Omental fat pad (tissue), 4 donors: ENCODE data around the gene FRAS1. TPM values are rescaled to one million over a fixed set of nuclear protein-coding genes. Genes with fewer than 3 reads are reported as not detected.

Experiments used
- ATAC-seq: fragments of 150-250 bp; one replicate; pipeline ENCODE4 v1.9.1; 2016; ENCODE audit warnings: mild to moderate bottlenecking, moderate library complexity; ENCODE audit not compliant: low FRiP score
- DNase-seq: peaks from one replicate; pipeline ENCODE4 v3.0.0-alpha.2; 2019; ENCODE audit warnings: low spot score
- total RNA-seq, 4 donors: library from RNA; depleted of rRNA; stranded (reverse); fragments of >200 nt; gene quantifications; one replicate each; pipeline ENCODE4 v1.1.0, GENCODE V29; 2016
- TF ChIP-seq, protein P1 (sequence below), 3 donors: fragments of 450-650 bp; IDR thresholded peaks; one replicate each; pipeline ENCODE4 v1.5.1; 2016 to 2017; ENCODE audit warnings: antibody characterized with exemption in 3 of 3, mild to moderate bottlenecking in 3 of 3, moderate library complexity in 2 of 3

Gene FRAS1
- total RNA-seq, 4 donors from 2014 or later: 0.47 to 40.5 (median 7.7) TPM

DNA sequence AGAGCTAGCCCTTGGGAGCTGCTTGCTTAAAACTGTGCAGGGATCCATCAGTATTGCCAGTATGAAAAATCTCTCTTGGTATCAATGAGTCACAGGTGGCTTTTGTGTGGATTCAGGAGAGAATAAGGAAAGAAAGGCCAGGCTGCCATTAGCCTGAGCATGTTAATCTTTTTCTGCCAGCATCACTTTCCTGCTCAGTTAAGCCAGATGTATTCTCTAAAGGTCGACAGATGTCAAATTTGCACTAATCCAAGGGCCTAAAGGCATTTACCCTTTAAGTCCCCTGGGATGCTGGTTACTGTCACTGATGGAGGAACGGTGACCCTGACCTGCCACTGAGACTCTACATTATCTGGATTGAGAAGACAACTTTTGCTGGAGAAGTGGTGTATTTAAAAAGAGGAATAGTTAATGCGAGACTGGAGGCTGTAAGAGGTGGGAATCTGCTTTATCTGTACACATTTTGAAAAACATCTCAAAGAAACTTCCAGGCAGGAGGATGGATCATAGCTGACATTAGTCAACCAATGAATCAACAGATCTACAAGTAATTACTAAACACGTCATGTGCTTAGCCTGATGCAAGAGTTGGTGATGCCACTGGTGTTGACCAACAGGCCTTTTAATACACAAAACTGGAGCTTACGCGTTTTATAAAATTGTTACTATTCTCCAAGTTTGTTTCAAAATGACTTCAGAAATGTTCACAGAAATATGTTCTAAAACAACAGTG lies 253.1 kb downstream of the FRAS1 start:
- TF ChIP-seq, protein P1, sequence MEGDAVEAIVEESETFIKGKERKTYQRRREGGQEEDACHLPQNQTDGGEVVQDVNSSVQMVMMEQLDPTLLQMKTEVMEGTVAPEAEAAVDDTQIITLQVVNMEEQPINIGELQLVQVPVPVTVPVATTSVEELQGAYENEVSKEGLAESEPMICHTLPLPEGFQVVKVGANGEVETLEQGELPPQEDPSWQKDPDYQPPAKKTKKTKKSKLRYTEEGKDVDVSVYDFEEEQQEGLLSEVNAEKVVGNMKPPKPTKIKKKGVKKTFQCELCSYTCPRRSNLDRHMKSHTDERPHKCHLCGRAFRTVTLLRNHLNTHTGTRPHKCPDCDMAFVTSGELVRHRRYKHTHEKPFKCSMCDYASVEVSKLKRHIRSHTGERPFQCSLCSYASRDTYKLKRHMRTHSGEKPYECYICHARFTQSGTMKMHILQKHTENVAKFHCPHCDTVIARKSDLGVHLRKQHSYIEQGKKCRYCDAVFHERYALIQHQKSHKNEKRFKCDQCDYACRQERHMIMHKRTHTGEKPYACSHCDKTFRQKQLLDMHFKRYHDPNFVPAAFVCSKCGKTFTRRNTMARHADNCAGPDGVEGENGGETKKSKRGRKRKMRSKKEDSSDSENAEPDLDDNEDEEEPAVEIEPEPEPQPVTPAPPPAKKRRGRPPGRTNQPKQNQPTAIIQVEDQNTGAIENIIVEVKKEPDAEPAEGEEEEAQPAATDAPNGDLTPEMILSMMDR (IDR thresholded peaks at IDR 0.05): no peak
- peak; percentile 85 for ATAC-seq
- DNase-seq: peak; percentile 57

GRCh38 chr4:78310740-78311115 lies 253.6 kb downstream of the FRAS1 start:
- DNase-seq (no peak), ATAC-seq (peak; percentile 47)
- TF ChIP-seq, protein P1 (IDR thresholded peaks at IDR 0.05): no peak

- no peak for DNase-seq
Measured at GRCh38 chr4:78311306-78311705, 254.2 kb downstream of the FRAS1 start.

DNA sequence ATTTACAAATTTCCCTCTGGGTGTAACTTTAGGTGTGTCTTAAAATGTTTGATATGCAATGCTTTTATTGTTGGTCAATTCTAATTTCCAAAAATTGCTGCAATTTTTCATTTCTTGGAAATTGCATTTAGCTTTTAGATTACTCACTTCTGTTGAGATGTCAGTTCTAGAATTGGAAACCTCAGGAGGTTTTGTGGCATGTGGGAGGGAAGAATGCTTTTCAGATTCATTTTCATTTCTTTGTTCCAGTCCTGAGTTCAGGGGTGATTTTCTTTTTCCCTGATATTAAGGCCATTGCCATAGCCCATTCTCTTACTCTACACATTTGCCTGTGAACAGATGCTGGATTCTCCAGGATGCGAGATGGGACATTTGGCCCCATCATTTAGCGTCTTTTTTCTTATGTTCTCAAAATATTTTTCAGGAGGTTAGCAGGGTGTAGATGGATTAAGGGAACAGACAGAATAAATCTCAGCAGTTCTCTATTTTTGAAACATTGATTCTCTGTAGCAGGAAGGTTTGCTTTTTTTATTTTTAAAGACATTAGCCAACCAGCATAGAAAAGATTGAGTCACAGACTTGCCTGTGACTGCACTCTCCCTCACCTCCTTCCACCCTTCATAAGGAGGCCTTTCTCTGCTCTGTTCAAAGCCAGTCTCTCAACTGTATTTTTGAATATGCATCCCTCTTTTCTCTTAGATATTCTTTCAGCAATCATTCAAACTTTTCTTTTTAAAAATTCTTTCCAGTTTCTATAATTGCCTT lies 256.0 kb downstream of the FRAS1 start:
- no peak for DNase-seq
- ATAC-seq: peak; percentile 42
- TF ChIP-seq, protein P1 (IDR thresholded peaks at IDR 0.05): no peak

More at GRCh38 chr4:78311306-78311705, 254.2 kb downstream of the FRAS1 start:
- TF ChIP-seq, protein P1 (IDR thresholded peaks at IDR 0.05): no peak
- no peak for ATAC-seq

DNA sequence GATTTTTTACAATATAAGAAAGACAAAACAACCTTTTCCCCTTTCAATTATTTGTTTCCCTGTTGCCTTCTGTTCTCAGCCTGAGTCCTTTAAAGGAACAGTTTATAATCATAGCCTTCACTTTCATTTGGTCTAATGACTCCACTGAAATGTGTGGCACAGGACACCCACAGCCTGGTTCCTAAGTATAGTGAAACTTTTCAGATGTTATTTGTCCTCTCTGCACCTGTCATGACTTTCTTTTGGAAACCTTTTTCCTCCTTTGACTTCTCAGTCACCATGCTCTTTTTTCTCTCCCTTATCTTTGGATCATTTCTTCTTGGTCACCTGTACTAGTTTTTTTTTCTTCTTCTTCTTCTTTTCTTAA lies 256.6 kb downstream of the FRAS1 start:
- TF ChIP-seq, protein P1 (IDR thresholded peaks at IDR 0.05): no peak
- ATAC-seq (no peak), DNase-seq (no peak)

GRCh38 chr4:78318126-78318525 lies 261.0 kb downstream of the FRAS1 start:
- DNase-seq (no peak), ATAC-seq (no peak)
- TF ChIP-seq, protein P1 (IDR thresholded peaks at IDR 0.05): no peak
